Measurements from ENCODE around the gene RAB15. TPM values are rescaled to one million over a fixed set of nuclear protein-coding genes. Genes with fewer than 3 reads are reported as not detected.

The RAB15 gene
- total and polyA plus RNA-seq, 2 donors (not counting 3 experiments of a cell fraction or from before 2014, with no cell fraction given) = 24.9 to 33.3 TPM

- Histone ChIP-seq H3K27me3 (ENCODE audit: control insufficient read depth in 2 of 2, insufficient read depth in 2 of 2, low read length in 2 of 2) (peaks cover 18 to 24% of the 10 kb centered on the region in 2 experiments), H3K4me2 (ENCODE audit: insufficient read depth, low read length) (no peak overlapping the region), H3K79me2 (ENCODE audit: control insufficient read depth, insufficient read depth, low read length) (no peaks in the 10 kb centered on the region), H3K9me1 (replicated peaks; ENCODE audit: control insufficient read depth, extremely low read depth, insufficient read depth, low read length) (no peaks in the 10 kb centered on the region), H3K27ac (ENCODE audit: insufficient read depth, low read depth, low read length) (no peak overlapping the region), H3K4me1 (ENCODE audit: control insufficient read depth, extremely low read depth, insufficient read depth, low read length) (no peaks in the 10 kb centered on the region), H4K20me1 (replicated peaks; ENCODE audit: control insufficient read depth, extremely low read depth, insufficient read depth, low read length) (no peaks in the 10 kb centered on the region), H3K9ac (replicated peaks; ENCODE audit: extremely low read depth, insufficient read depth, low read length) (no peak overlapping the region), H3K4me3 (replicated peaks in 1 of 3; ENCODE audit: insufficient read depth in 1 of 3, low read depth in 1 of 3, low read length in 3 of 3) (no peak overlapping the region), H2AFZ (ENCODE audit: low read depth, low read length) (no peak overlapping the region), H3K36me3 (ENCODE audit: control insufficient read depth in 2 of 2, extremely low read depth in 1 of 2, insufficient read depth in 2 of 2, low read length in 2 of 2) (no peaks in the 10 kb centered on the region), H3K9me3 (replicated peaks; ENCODE audit: control insufficient read depth, insufficient read depth, low read length) (no peaks in the 10 kb centered on the region)
- ChIA-PET POLR2A (no interaction called here), CTCF (interaction anchor here (0.5 to 1.4 kb wide), 3 partner anchors 14 to 237 kb away, joined by 3 to 6 read pairs (median 3); partner anchors contain the start of gene FNTB)
- intact Hi-C loops (cut with micrococcal nuclease) (no loop called here), dilution Hi-C loops (cut with MboI; ENCODE audit: extremely low pct_ligation_motif_present, low sequenced_read_pairs) (no loop called here)
- BruUV-seq (replicated peaks) = no TSS peak
- TF ChIP-seq MAX (IDR thresholded peaks at IDR 0.05; ENCODE audit: insufficient read depth, insufficient read length) (no peak), JUN (IDR thresholded peaks at IDR 0.05; ENCODE audit: borderline replicate concordance, insufficient read depth, insufficient read length, low read depth) (no peak), FOS (IDR thresholded peaks at IDR 0.05; ENCODE audit: borderline replicate concordance, insufficient read depth, low read length) (no peak), EZH2 (IDR thresholded peaks at IDR 0.05; ENCODE audit: borderline replicate concordance, low read depth, low read length, severe bottlenecking) (no peak), CTCF (IDR thresholded peaks at IDR 0.05; ENCODE audit: extremely low read depth in 1 of 2, insufficient read depth in 1 of 2, low read depth in 1 of 2, low read length in 2 of 2) (no peak), POLR2A (IDR thresholded peaks at IDR 0.05; ENCODE audit: low read depth, low read length) (no peak), GATA2 (IDR thresholded peaks at IDR 0.05; ENCODE audit: insufficient read depth, insufficient read length, low read depth, low read length) (no peak), MYC (IDR thresholded peaks at IDR 0.05; ENCODE audit: low read depth, low read length) (no peak), POLR2AphosphoS5 (IDR thresholded peaks at IDR 0.05; ENCODE audit: insufficient read depth, low read depth, low read length) (no peak)
- DNase-seq (ENCODE audit: low read depth, low spot score) (no peak), FAIRE-seq (no peak)
Measured at GRCh38 chr14:64906022-64906421, 66.1 kb downstream of the RAB15 start.

Data from endothelial cell of umbilical vein (primary cell).